ENCODE measurements around the gene MID1. TPM values are rescaled to one million over a fixed set of nuclear protein-coding genes. Genes with fewer than 3 reads are reported as not detected.

MID1 gene
- total and polyA plus RNA-seq, 9 donors, result 17.5 to 28.9 (median 21.2) TPM

DNA sequence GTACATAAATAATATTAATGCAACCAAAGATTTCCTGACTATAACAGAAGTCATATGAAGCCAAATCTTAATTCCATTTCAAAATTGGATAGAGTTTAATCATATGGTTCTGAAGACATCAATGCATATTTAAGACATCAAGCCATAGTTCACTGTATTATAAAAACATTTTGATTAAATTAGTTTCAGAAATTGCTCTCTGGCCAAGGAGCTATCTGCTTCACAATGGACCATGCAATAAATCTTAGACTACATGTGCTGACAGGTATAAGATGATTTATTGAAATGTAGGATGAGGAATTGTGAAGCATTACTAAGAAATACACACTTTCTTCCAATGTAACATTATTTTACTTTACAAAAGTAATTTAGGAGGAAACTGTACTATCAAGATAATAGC, 81.6 kb downstream of the MID1 start:
- DNase-seq, result no peak
- Histone ChIP-seq H3K9me3 (replicated peaks; ENCODE audit: control insufficient read depth, low read depth, low read length) (no peaks in the 10 kb centered on the region), H3K4me3 (ENCODE audit: low read length) (no peak overlapping the region), H3K36me3 (ENCODE audit: control insufficient read depth, insufficient read depth, low read length) (no peaks in the 10 kb centered on the region), H3K27ac (ENCODE audit: low read length) (no peak overlapping the region), H3K27me3 (ENCODE audit: control insufficient read depth, insufficient read depth, low read length) (no peaks in the 10 kb centered on the region), H3K4me1 (ENCODE audit: control insufficient read depth, insufficient read depth, low read length) (no peaks in the 10 kb centered on the region)

GRCh38 chrX:10537308-10537707, 83.1 kb downstream of the MID1 start:
- no peaks in the 10 kb centered on the region for H3K4me1 ChIP-seq (ENCODE audit: control insufficient read depth, insufficient read depth, low read length)
- DNase-seq, result no peak
- H3K36me3 ChIP-seq (ENCODE audit: control insufficient read depth, insufficient read depth, low read length), result no peaks in the 10 kb centered on the region
- no peak overlapping the region for H3K4me3 ChIP-seq (ENCODE audit: low read length)
- no peaks in the 10 kb centered on the region for H3K27me3 ChIP-seq (ENCODE audit: control insufficient read depth, insufficient read depth, low read length)
- no CpG with 5 or more reads among the region's 2 CpGs for WGBS (ENCODE audit: insufficient coverage)
- no peaks in the 10 kb centered on the region for H3K9me3 ChIP-seq (replicated peaks; ENCODE audit: control insufficient read depth, low read depth, low read length)
- no peak overlapping the region for H3K27ac ChIP-seq (ENCODE audit: low read length)

DNA sequence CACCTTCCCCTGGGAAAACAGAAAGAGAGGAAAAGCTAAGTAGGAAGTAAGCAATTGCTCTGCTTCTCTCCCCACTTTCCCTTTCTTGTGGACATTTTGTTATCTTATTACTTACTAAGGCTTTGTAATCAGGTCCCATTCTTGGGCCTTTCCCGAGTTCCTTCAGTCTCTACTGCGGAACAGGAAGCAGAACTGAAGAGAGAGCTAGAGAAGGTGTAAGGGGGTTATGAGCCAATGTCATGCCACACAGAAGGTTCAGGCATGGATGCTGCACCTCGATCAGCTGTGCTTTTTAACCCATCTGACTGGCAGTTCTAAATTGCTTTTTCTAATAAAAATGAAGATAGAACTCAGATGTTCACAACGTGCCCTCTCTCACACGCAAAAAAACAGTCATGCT, 83.6 kb downstream of the MID1 start:
- Histone ChIP-seq H3K9me3 (replicated peaks; ENCODE audit: control insufficient read depth, low read depth, low read length) (no peaks in the 10 kb centered on the region), H3K36me3 (ENCODE audit: control insufficient read depth, insufficient read depth, low read length) (no peaks in the 10 kb centered on the region), H3K27ac (ENCODE audit: low read length) (no peak overlapping the region), H3K27me3 (ENCODE audit: control insufficient read depth, insufficient read depth, low read length) (peaks cover 4% of the 10 kb centered on the region), H3K4me3 (ENCODE audit: low read length) (no peak overlapping the region), H3K4me1 (ENCODE audit: control insufficient read depth, insufficient read depth, low read length) (no peaks in the 10 kb centered on the region)
- DNase-seq, result no peak
- no CpG with 5 or more reads among the region's 5 CpGs for WGBS (ENCODE audit: insufficient coverage)

- no peaks in the 10 kb centered on the region for H3K36me3 ChIP-seq (ENCODE audit: control insufficient read depth, insufficient read depth, low read length)
- H3K27ac ChIP-seq (ENCODE audit: low read length), result no peak overlapping the region
- H3K4me3 ChIP-seq (ENCODE audit: low read length), result no peak overlapping the region
- no peaks in the 10 kb centered on the region for H3K4me1 ChIP-seq (ENCODE audit: control insufficient read depth, insufficient read depth, low read length)
- peaks cover 4% of the 10 kb centered on the region for H3K27me3 ChIP-seq (ENCODE audit: control insufficient read depth, insufficient read depth, low read length)
- H3K9me3 ChIP-seq (replicated peaks; ENCODE audit: control insufficient read depth, low read depth, low read length), result no peaks in the 10 kb centered on the region
- no peak for DNase-seq
- WGBS (ENCODE audit: insufficient coverage), result no CpG with 5 or more reads among the region's 2 CpGs
Observed at GRCh38 chrX:10534611-10535010, 85.8 kb downstream of the MID1 start.

DNA sequence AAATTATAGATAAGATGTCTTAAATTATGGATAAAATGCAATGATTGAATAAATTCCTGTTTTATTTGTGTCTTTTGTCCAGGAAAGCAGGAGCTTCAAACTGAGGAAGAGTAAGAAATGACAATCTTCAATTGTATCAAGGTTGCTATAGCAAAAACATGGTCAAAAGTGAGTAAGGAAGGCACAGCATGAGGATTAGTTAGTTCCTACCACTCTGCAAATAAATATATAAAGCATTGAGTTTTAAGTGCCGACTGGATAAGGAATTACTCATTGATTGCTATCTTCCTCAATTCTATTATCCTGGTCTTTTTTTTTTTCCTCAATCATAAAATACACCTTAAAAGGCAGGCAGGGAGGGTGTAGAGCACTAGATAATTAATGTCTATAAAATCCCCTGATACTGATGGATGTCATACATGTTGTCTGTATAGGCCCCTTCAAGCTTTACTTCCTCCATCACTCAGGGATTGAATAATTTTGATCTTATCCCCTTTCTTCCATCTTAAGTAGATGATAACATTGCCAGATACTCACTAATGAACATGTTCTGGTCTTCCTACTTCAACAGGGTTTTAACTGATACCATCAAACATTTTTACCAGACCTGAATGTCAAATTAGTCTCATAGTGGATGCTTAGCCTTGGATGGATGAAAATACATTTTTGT, 86.6 kb downstream of the MID1 start:
- Histone ChIP-seq H3K4me3 (ENCODE audit: low read length) (no peak overlapping the region), H3K27me3 (ENCODE audit: control insufficient read depth, insufficient read depth, low read length) (peaks cover 4% of the 10 kb centered on the region), H3K36me3 (ENCODE audit: control insufficient read depth, insufficient read depth, low read length) (no peaks in the 10 kb centered on the region), H3K9me3 (replicated peaks; ENCODE audit: control insufficient read depth, low read depth, low read length) (no peaks in the 10 kb centered on the region), H3K4me1 (ENCODE audit: control insufficient read depth, insufficient read depth, low read length) (no peaks in the 10 kb centered on the region), H3K27ac (ENCODE audit: low read length) (no peak overlapping the region)
- WGBS (ENCODE audit: insufficient coverage), result no CpG with 5 or more reads among the region's 1 CpG
- no peak for DNase-seq

- no peak overlapping the region for H3K27ac ChIP-seq (ENCODE audit: low read length)
- H3K9me3 ChIP-seq (replicated peaks; ENCODE audit: control insufficient read depth, low read depth, low read length), result no peaks in the 10 kb centered on the region
- peaks cover 9% of the 10 kb centered on the region for H3K27me3 ChIP-seq (ENCODE audit: control insufficient read depth, insufficient read depth, low read length)
- no CpG with 5 or more reads among the region's 1 CpG for WGBS (ENCODE audit: insufficient coverage)
- no peaks in the 10 kb centered on the region for H3K4me1 ChIP-seq (ENCODE audit: control insufficient read depth, insufficient read depth, low read length)
- DNase-seq, result no peak
- no peak overlapping the region for H3K4me3 ChIP-seq (ENCODE audit: low read length)
- H3K36me3 ChIP-seq (ENCODE audit: control insufficient read depth, insufficient read depth, low read length), result no peaks in the 10 kb centered on the region
Observed at GRCh38 chrX:10531927-10532326, 88.5 kb downstream of the MID1 start.

GRCh38 chrX:10529344-10529743, 91.0 kb downstream of the MID1 start:
- Histone ChIP-seq H3K4me3 (ENCODE audit: low read length) (no peak overlapping the region), H3K36me3 (ENCODE audit: control insufficient read depth, insufficient read depth, low read length) (no peaks in the 10 kb centered on the region), H3K27me3 (ENCODE audit: control insufficient read depth, insufficient read depth, low read length) (peaks cover 12% of the 10 kb centered on the region), H3K4me1 (ENCODE audit: control insufficient read depth, insufficient read depth, low read length) (no peaks in the 10 kb centered on the region), H3K27ac (ENCODE audit: low read length) (no peak overlapping the region), H3K9me3 (replicated peaks; ENCODE audit: control insufficient read depth, low read depth, low read length) (no peaks in the 10 kb centered on the region)
- 61% methylated on average over 3 of the region's 4 CpGs for WGBS (ENCODE audit: insufficient coverage)
- DNase-seq, result no peak

- H3K36me3 ChIP-seq (ENCODE audit: control insufficient read depth, insufficient read depth, low read length), result no peaks in the 10 kb centered on the region
- DNase-seq, result peak; percentile 89
- H3K9me3 ChIP-seq (replicated peaks; ENCODE audit: control insufficient read depth, low read depth, low read length), result no peaks in the 10 kb centered on the region
- H3K4me1 ChIP-seq (ENCODE audit: control insufficient read depth, insufficient read depth, low read length), result no peaks in the 10 kb centered on the region
- WGBS (ENCODE audit: insufficient coverage), result 33% methylated on average over 1 of the region's 1 CpG
- H3K27ac ChIP-seq (ENCODE audit: low read length), result peak overlapping the region; percentile 35
- peaks cover 8% of the 10 kb centered on the region for H3K27me3 ChIP-seq (ENCODE audit: control insufficient read depth, insufficient read depth, low read length)
- H3K4me3 ChIP-seq (ENCODE audit: low read length), result no peak overlapping the region
Observed at GRCh38 chrX:10526451-10526850, 93.9 kb downstream of the MID1 start.

GRCh38 chrX:10525381-10526120, 94.8 kb downstream of the MID1 start:
- Histone ChIP-seq H3K36me3 (ENCODE audit: control insufficient read depth, insufficient read depth, low read length) (no peaks in the 10 kb centered on the region), H3K9me3 (replicated peaks; ENCODE audit: control insufficient read depth, low read depth, low read length) (no peaks in the 10 kb centered on the region), H3K27ac (ENCODE audit: low read length) (peak overlapping the region; percentile 62), H3K27me3 (ENCODE audit: control insufficient read depth, insufficient read depth, low read length) (peaks cover 11% of the 10 kb centered on the region), H3K4me3 (ENCODE audit: low read length) (no peak overlapping the region), H3K4me1 (ENCODE audit: control insufficient read depth, insufficient read depth, low read length) (no peaks in the 10 kb centered on the region)
- peak; percentile 51 for DNase-seq
- WGBS (ENCODE audit: insufficient coverage), result 44% methylated on average over 4 of the region's 6 CpGs

- H3K36me3 ChIP-seq (ENCODE audit: control insufficient read depth, insufficient read depth, low read length), result no peaks in the 10 kb centered on the region
- peak; percentile 85 for DNase-seq
- no peaks in the 10 kb centered on the region for H3K9me3 ChIP-seq (replicated peaks; ENCODE audit: control insufficient read depth, low read depth, low read length)
- H3K27ac ChIP-seq (ENCODE audit: low read length), result peak overlapping the region; percentile 38
- WGBS (ENCODE audit: insufficient coverage), result 50% methylated on average over 1 of the region's 1 CpG
- H3K4me1 ChIP-seq (ENCODE audit: control insufficient read depth, insufficient read depth, low read length), result no peaks in the 10 kb centered on the region
- no peak overlapping the region for H3K4me3 ChIP-seq (ENCODE audit: low read length)
- H3K27me3 ChIP-seq (ENCODE audit: control insufficient read depth, insufficient read depth, low read length), result peaks cover 11% of the 10 kb centered on the region
Observed at GRCh38 chrX:10524578-10524977, 95.8 kb downstream of the MID1 start.
